GM21825 (cell line): Measurements from ENCODE around the gene GFAP.

Source experiments
- ATAC-seq: cut with Tn5 transposase; IDR thresholded peaks from one replicate; pipeline ENCODE4 v1.9.1; 2021; ENCODE audit warnings: mild to moderate bottlenecking, moderate library complexity; ENCODE audit not compliant: unreplicated experiment

Gene GFAP

GRCh38 chr17:44932096-44932786 is 16.9 kb upstream of the GFAP start:
- ATAC-seq, result no peak

GRCh38 chr17:44931376-44931775 is 16.1 kb upstream of the GFAP start:
- no peak for ATAC-seq

- ATAC-seq, result no peak
Measured at GRCh38 chr17:44930667-44931066, 15.4 kb upstream of the GFAP start.

- no peak for ATAC-seq
Measured at GRCh38 chr17:44928950-44929720, 13.8 kb upstream of the GFAP start.

- ATAC-seq, result no peak
Measured at GRCh38 chr17:44928136-44928535, 12.8 kb upstream of the GFAP start.

GRCh38 chr17:44927696-44928095 is 12.4 kb upstream of the GFAP start:
- no peak for ATAC-seq

- ATAC-seq, result no peak
Measured at GRCh38 chr17:44926821-44927525, 11.7 kb upstream of the GFAP start.

GRCh38 chr17:44925731-44926697 is 10.7 kb upstream of the GFAP start:
- no peak for ATAC-seq

- no peak for ATAC-seq
Measured at GRCh38 chr17:44924107-44924544, 8.8 kb upstream of the GFAP start.

GRCh38 chr17:44922746-44923470 is 7.6 kb upstream of the GFAP start:
- no peak for ATAC-seq

- no peak for ATAC-seq
Measured at GRCh38 chr17:44922136-44922535, 6.8 kb upstream of the GFAP start.

GRCh38 chr17:44921122-44921882 is 6.0 kb upstream of the GFAP start:
- no peak for ATAC-seq

- no peak for ATAC-seq
Measured at GRCh38 chr17:44920565-44920940, 5.3 kb upstream of the GFAP start.

GRCh38 chr17:44919885-44920564 is 4.7 kb upstream of the GFAP start:
- ATAC-seq, result peak; percentile 79

- no peak for ATAC-seq
Measured at GRCh38 chr17:44919411-44919810, 4.1 kb upstream of the GFAP start.

GRCh38 chr17:44918006-44918405 is 2.7 kb upstream of the GFAP start:
- ATAC-seq, result no peak

- no peak for ATAC-seq
Measured at GRCh38 chr17:44917456-44917855, 2.2 kb upstream of the GFAP start.

GRCh38 chr17:44916781-44917241 is 1.5 kb upstream of the GFAP start:
- no peak for ATAC-seq
